Left forelimb (tissue), 1 donor: ENCODE data around the gene GALNT16.

ENCODE experiments used
- DNase-seq: peaks from one replicate; pipeline ENCODE4 v3.0.0-alpha.2; 2018; ENCODE audit warnings: low spot score

Gene GALNT16

DNA sequence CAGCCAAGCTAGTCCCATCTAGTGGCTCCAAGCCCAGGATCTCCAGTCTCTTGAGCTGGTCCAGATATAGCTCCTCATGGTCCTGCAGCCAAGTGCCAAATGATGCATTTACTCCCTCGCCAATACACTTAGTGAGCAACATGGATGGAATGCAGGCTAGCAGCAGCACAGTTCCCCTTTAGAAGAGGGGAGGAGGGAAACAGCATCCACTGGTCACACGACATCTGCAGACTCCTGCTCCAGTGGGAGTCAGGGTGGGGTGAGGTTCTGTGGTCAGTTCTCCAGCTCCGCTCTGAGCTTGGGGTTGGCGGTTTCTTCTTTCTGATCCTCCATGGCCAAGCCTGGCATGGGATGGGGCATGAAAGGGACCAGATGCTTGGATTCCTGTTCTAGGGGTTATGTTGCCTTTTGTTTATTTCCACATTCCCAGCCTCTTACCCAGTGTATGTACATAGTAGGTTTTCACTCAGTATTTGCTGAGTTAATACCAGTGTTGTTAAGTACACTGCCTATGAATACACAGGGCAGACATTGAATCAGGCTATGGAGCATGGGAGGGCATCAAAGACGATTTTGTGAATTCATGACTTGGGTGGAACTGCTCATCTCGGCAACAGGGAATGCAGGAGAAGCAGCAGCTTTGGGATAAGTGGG lies 57.3 kb downstream of the GALNT16 start:
- DNase-seq, result peak; percentile 63

- DNase-seq, result peak; percentile 25
Observed at GRCh38 chr14:69317780-69318179, 57.8 kb downstream of the GALNT16 start.

- peak; percentile 26 for DNase-seq
Observed at GRCh38 chr14:69318241-69318640, 58.3 kb downstream of the GALNT16 start.

GRCh38 chr14:69318901-69319475 lies 59.0 kb downstream of the GALNT16 start:
- DNase-seq, result peak; percentile 34

GRCh38 chr14:69319911-69320310 lies 60.0 kb downstream of the GALNT16 start:
- no peak for DNase-seq

- DNase-seq, result peak; percentile 36
Observed at GRCh38 chr14:69320581-69321365, 60.8 kb downstream of the GALNT16 start.

GRCh38 chr14:69321601-69322330 lies 61.8 kb downstream of the GALNT16 start:
- DNase-seq, result peak; percentile 41

DNA sequence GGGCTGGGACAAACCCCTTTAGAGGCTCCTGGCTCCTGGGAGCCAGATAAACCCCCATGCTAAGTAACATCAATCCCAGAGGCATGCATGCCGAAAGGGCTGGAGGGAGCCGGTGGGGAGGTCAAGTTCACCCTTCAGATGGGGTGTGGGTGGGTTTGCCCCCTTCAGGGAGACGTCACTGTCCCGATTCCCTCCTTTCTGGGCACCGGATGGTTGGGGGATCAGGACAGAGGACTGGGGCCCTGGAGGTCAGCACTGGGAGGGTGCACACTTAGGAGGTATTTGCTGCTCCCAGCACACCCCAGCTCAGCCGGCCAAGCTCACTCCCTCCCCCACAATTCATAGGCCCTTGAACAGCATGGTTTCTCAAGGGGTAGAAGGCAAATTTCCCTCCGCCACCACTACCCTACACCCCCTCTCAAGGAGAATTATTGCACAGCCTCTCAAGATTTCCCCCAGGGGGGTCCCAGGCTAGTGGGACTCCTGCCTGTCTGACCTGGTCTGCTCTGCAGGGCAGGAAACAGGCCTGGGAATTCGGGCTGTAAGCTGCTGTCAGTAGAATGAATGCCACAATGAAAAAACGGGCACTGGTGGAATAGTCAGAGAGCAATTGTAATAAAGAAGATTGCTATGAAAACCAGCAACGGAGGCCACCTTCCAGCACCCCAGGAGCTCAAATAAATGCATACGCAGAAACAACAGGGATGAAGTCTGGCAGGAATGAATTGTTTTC lies 63.5 kb downstream of the GALNT16 start:
- peak; percentile 49 for DNase-seq

GRCh38 chr14:69323999-69324282 lies 64.0 kb downstream of the GALNT16 start:
- peak; percentile 20 for DNase-seq

DNA sequence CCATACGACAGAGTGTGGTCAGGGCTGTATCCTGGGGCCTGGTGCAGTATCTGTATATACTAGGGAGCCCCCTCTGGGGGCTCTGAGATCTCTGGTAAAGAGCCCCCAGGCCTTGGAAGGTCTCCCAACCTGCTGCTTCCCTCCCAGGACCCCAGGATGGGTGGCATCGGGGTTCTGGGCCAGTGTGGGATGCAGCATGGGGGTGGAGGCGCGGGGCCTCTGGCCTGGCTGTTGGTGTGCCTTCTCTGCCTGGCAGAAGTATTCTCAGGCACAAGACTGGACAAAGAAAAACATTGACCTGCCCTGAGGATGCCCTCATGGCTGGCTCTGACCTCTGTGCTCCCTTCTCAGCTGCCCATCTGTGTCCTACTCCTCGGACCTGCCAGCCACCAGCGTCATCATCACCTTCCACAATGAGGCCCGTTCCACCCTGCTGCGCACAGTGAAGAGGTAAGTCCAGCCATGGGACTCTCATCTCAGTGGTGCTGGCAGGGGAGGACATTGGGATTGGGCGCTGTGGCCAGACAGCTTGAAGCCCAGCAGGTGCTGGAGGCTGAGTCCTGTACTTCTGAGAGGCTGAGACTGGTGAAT lies 64.5 kb downstream of the GALNT16 start:
- peak; percentile 23 for DNase-seq

- DNase-seq, result no peak
Observed at GRCh38 chr14:69325086-69325485, 65.1 kb downstream of the GALNT16 start.

- peak; percentile 44 for DNase-seq
Observed at GRCh38 chr14:69325646-69326265, 65.8 kb downstream of the GALNT16 start.

DNA sequence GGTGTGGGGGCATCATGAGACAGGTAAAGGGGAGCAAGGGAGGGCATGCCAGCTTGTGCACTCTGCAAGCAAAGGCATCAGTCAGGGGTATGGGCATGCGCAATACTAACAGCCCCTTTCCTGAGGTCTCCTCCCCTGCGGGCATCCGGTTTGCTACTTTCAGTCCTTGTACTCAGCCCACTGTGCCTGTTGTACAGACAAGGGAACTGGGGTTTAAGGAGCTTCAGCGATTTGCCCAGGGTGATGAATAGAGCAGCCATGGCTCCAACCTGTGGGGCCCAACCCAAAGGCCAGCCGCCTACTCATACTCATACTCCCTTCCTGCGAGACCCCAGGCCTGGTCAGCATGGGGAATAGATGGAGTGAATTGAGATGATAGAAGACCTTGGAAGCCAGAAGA lies 66.7 kb downstream of the GALNT16 start:
- DNase-seq, result peak; percentile 28

- peak; percentile 45 for DNase-seq
Observed at GRCh38 chr14:69327507-69327906, 67.5 kb downstream of the GALNT16 start.

DNA sequence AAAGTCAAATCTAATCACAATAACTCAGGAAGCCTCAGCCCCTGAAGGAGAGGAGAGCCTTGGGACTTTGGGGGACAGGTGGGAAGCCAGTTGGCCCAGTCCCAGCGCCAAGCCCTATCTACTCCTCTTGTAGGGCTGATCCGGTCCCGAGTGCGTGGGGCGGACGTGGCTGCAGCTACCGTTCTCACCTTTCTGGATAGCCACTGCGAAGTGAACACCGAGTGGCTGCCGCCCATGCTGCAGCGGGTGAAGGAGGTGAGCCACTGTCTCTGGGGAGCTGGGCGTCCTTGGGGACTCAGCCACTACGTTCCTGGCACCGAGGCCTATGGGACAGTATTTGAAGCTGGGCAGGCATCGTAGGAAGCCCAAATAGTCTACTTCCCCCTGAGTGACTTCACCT lies 68.4 kb downstream of the GALNT16 start:
- DNase-seq, result no peak

DNA sequence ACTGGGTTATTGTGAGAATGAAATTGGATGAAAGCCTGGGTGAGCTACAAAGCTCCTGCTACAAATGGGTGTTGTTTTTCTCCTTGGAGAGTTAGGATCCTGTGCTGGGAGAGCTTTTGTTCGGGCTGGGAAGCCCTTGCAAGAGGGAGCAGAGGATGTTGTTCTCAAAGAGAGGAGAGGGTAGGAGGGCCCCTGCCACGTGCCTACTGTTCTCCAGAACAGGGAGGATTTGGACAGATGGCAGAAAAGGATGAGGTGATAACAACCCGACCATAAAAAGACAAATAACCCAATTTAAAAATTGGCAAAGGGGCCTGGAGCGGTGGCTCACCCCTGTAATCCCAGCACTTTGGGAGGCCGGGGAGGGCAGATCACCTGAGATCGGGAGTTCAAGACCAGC lies 68.8 kb downstream of the GALNT16 start:
- no peak for DNase-seq

DNA sequence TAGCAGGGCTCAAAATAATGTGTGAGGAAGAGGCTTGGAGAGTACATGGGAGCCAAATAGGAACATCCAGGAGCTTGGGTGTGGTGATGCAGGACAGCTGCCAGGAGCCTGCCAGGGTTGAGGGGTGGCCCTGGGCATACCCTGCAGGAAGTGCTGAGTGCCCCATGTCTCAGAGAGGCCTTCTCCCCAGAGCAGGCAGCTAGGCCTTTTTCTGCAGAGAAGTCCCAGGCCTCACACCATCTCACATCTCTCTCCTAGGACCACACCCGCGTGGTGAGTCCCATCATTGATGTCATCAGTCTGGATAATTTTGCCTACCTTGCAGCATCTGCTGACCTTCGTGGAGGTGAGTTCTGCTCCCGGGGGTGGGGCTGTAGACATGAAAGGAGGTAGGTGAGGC lies 71.2 kb downstream of the GALNT16 start:
- DNase-seq, result no peak

- DNase-seq, result no peak
Observed at GRCh38 chr14:69332782-69333395, 72.9 kb downstream of the GALNT16 start.

- no peak for DNase-seq
Observed at GRCh38 chr14:69333791-69334337, 73.9 kb downstream of the GALNT16 start.

DNA sequence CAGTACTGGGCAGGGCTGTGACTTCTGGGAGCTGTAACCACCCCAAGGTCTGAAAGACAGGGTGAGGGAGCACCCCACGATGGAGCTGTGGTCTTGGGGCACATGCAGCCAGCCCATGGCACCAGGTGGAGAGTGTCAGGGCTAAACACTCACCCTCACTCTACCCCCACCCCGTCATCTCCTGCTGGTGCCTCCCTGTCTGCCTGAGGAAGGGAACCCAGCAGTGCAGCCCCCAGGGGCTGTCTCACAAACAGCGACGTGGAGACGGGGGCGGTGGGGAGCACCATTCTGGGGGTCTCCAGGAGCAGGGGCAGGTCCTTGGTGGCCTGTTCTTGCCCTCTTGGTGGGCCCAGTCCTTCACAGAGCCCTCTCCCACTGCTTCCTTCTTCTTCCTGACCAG lies 74.6 kb downstream of the GALNT16 start:
- no peak for DNase-seq
